H9 (cell line): Measurements from ENCODE around the gene RIT2. TPM values are rescaled to one million over a fixed set of nuclear protein-coding genes. Genes with fewer than 3 reads are reported as not detected.

Source experiments
- DNase-seq: peaks from one replicate; pipeline ENCODE4 v3.0.0-alpha.2; 2017
- H2AFZ ChIP-seq: one replicate; pipeline ENCODE4 v1.6.1; 2013; ENCODE audit warnings: mild to moderate bottlenecking, low read length, control low read depth, moderate library complexity
- H2AK5ac ChIP-seq: 2 replicates; pipeline ENCODE4 v1.6.1; 2013; ENCODE audit warnings: low read length, control low read depth, mixed read lengths; ENCODE audit not compliant: insufficient read length
- H2BK120ac ChIP-seq: one replicate; pipeline ENCODE4 v1.6.1; 2013; ENCODE audit warnings: low read depth, mild to moderate bottlenecking, low read length, control low read depth, inconsistent platforms; ENCODE audit not compliant: poor library complexity, severe bottlenecking
- H2BK12ac ChIP-seq: 2 replicates; pipeline ENCODE4 v1.6.1; 2013; ENCODE audit warnings: low read length, control low read depth, mixed read lengths, low read depth; ENCODE audit not compliant: insufficient read length
- H2BK15ac ChIP-seq: 2 replicates; pipeline ENCODE4 v1.6.1; 2013; ENCODE audit warnings: low read depth, low read length, control low read depth
- H2BK20ac ChIP-seq: one replicate; pipeline ENCODE4 v1.6.1; 2013; ENCODE audit warnings: low read depth, mild to moderate bottlenecking, low read length, control low read depth, inconsistent platforms; ENCODE audit not compliant: poor library complexity, severe bottlenecking
- H2BK5ac ChIP-seq: 2 replicates; pipeline ENCODE4 v1.6.1; 2013; ENCODE audit warnings: low read length, control low read depth, mixed read lengths; ENCODE audit not compliant: insufficient read length
- H3K14ac ChIP-seq: 2 replicates; pipeline ENCODE4 v1.6.1; 2013; ENCODE audit warnings: low read length, control low read depth; ENCODE audit not compliant: insufficient read depth
- H3K18ac ChIP-seq: 2 replicates; pipeline ENCODE4 v1.6.1; 2013; ENCODE audit warnings: low read depth, mild to moderate bottlenecking, mixed read lengths, low read length, control low read depth; ENCODE audit not compliant: insufficient read length
- H3K23ac ChIP-seq: 2 replicates; pipeline ENCODE4 v1.6.1; 2013; ENCODE audit warnings: low read length, control low read depth, mixed read lengths, low read depth; ENCODE audit not compliant: insufficient read length
- H3K23me2 ChIP-seq: 2 replicates; pipeline ENCODE4 v1.6.1; 2013; ENCODE audit warnings: low read depth, mild to moderate bottlenecking, mixed read lengths, low read length, control low read depth; ENCODE audit not compliant: insufficient read length, poor library complexity, severe bottlenecking
- H3K27ac ChIP-seq: 2 replicates; pipeline ENCODE4 v1.5.1; 2013; ENCODE audit warnings: low read length, control low read depth, mixed read lengths, low read depth; ENCODE audit not compliant: insufficient read length
- H3K27me3 ChIP-seq: 2 replicates; pipeline ENCODE4 v1.6.1; 2013; ENCODE audit warnings: low read length, control low read depth, inconsistent platforms; ENCODE audit not compliant: insufficient read depth
- H3K4ac ChIP-seq: 2 replicates; pipeline ENCODE4 v1.6.1; 2013; ENCODE audit warnings: low read depth, mild to moderate bottlenecking, control low read depth, inconsistent platforms, low read length, moderate library complexity
- H3K4me1 ChIP-seq: 2 replicates; pipeline ENCODE4 v1.6.1; 2013; ENCODE audit warnings: low read length, control low read depth, inconsistent platforms; ENCODE audit not compliant: insufficient read depth
- H3K4me2 ChIP-seq: 2 replicates; pipeline ENCODE4 v1.6.1; 2013; ENCODE audit warnings: low read length, control low read depth, mixed read lengths; ENCODE audit not compliant: insufficient read length, insufficient read depth
- H3K56ac ChIP-seq: 2 replicates; pipeline ENCODE4 v1.6.1; 2013; ENCODE audit warnings: low read depth, mild to moderate bottlenecking, mixed read lengths, low read length, control low read depth; ENCODE audit not compliant: insufficient read length
- H3K79me1 ChIP-seq: 2 replicates; pipeline ENCODE4 v1.6.1; 2013; ENCODE audit warnings: low read depth, mild to moderate bottlenecking, moderate library complexity, low read length, control low read depth, inconsistent platforms; ENCODE audit not compliant: insufficient read depth, poor library complexity, severe bottlenecking
- H3K79me2 ChIP-seq: 2 replicates; pipeline ENCODE4 v1.6.1; 2013; ENCODE audit warnings: low read length, control low read depth, inconsistent platforms; ENCODE audit not compliant: insufficient read depth
- H3K9ac ChIP-seq: 2 replicates; pipeline ENCODE4 v1.6.1; 2013; ENCODE audit warnings: low read length, control low read depth, mixed read lengths; ENCODE audit not compliant: insufficient read length; ENCODE audit errors: extremely low read depth
- H3K9me3 ChIP-seq: one replicate; pipeline ENCODE4 v1.6.1; 2013; ENCODE audit warnings: low read depth, low read length, inconsistent platforms; ENCODE audit not compliant: control insufficient read depth
- H3T11ph ChIP-seq: one replicate; pipeline ENCODE4 v1.6.1; 2013; ENCODE audit warnings: mild to moderate bottlenecking, low read length, control low read depth, inconsistent platforms
- H4K20me1 ChIP-seq: one replicate; pipeline ENCODE4 v1.6.1; 2013; ENCODE audit not compliant: control insufficient read depth, insufficient read length, insufficient read depth
- H4K5ac ChIP-seq: 2 replicates; pipeline ENCODE4 v1.6.1; 2013; ENCODE audit warnings: low read depth, mild to moderate bottlenecking, mixed read lengths, low read length, control low read depth; ENCODE audit not compliant: insufficient read length
- H4K8ac ChIP-seq: replicated peaks from 2 replicates; pipeline ENCODE4 v1.6.1; 2013; ENCODE audit warnings: low read length, control low read depth, mixed read lengths, low read depth; ENCODE audit not compliant: insufficient read length
- H4K91ac ChIP-seq: 2 replicates; pipeline ENCODE4 v1.6.1; 2013; ENCODE audit warnings: low read depth, mild to moderate bottlenecking, moderate library complexity, mixed read lengths, low read length, control low read depth; ENCODE audit not compliant: insufficient read length
- H3K27ac Mint-ChIP-seq, 3 experiments: 2 replicates in 2 of 3; 3 replicates in 1 of 3; pipeline ENCODE4 v1.8.0; 2020 to 2021; ENCODE audit warnings: mixed read lengths in 3 of 3, mild to moderate bottlenecking in 1 of 3, moderate library complexity in 1 of 3
- H3K27me3 Mint-ChIP-seq: 2 replicates; pipeline ENCODE4 v1.8.0; 2021; ENCODE audit warnings: low read depth, mild to moderate bottlenecking, moderate library complexity, mixed read lengths
- H3K36me3 Mint-ChIP-seq, 3 experiments: 2 replicates in 2 of 3; 3 replicates in 1 of 3; pipeline ENCODE4 v1.8.0; 2020 to 2021; ENCODE audit warnings: low read depth in 3 of 3, mixed read lengths in 3 of 3; ENCODE audit not compliant: insufficient read depth in 1 of 3
- H3K4me1 Mint-ChIP-seq, 2 experiments: 2 replicates each; pipeline ENCODE4 v1.8.0; 2020; ENCODE audit warnings: mixed read lengths in 2 of 2
- H3K4me3 Mint-ChIP-seq, 2 experiments: 2 replicates in 1 of 2; 3 replicates in 1 of 2; pipeline ENCODE4 v1.8.0; 2020 to 2021; ENCODE audit warnings: mild to moderate bottlenecking in 2 of 2, mixed read lengths in 2 of 2, moderate library complexity in 1 of 2
- H3K9me3 Mint-ChIP-seq, 2 experiments: 2 replicates in 1 of 2; 3 replicates in 1 of 2; pipeline ENCODE4 v1.8.0; 2020; ENCODE audit warnings: mild to moderate bottlenecking in 2 of 2, mixed read lengths in 2 of 2, moderate library complexity in 1 of 2
- WGBS: extraction: QIAGEN DNeasy Blood & Tissue Kit; methylation state at CpG from one replicate; pipeline ENCODE4 v1.1.7; 2013; ENCODE audit warnings: missing lambda C conversion rate, low lambda C conversion rate, mixed read lengths; ENCODE audit not compliant: insufficient read length; ENCODE audit errors: extremely low coverage; 5-methylcytosine and 5-hydroxymethylcytosine counted together
- total RNA-seq: library from RNA; stranded (reverse); gene quantifications from 2 replicates; pipeline ENCODE4 v1.2.1, GENCODE V29; 2021
- TF ChIP-seq, protein P1 (sequence below): fragments of 200-600 bp; sonication (generic); conservative IDR thresholded peaks from 3 replicates; pipeline ENCODE4 v1.8.0; 2021; ENCODE audit warnings: antibody characterized with exemption, mild to moderate bottlenecking

Gene RIT2
- total RNA-seq, 1 experiment from 2014 or later: 1.2 TPM

DNA sequence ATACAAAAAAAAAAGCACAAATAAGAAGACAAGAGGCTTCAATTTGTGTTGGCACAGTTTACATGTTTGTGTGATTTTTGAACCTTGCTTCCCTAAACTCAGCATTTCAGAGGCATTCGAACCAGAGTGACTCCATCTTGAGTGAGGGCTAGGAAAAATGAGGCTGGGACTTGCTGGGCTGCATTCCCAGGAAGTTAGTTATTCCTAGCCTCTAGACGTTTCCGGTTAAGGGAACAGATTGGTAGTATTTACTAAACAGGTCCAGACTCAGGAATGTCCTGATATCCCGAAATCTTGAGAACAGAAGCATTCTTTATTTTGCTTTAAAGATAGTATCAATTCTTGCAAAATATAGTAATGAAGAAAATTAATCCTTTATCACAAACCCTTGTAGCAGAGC, 46.7 kb downstream of the RIT2 start:
- Histone ChIP-seq H3K23me2 (no peaks in the 10 kb centered on the region), H3K4ac (no peak overlapping the region), H3K4me1 (peaks cover 2% of the 10 kb centered on the region; the same call in 1 of the 2 replicates), H2BK15ac (no peak overlapping the region), H3K27me3 (no peaks in the 10 kb centered on the region), H3K9me3 (no peaks in the 10 kb centered on the region), H2BK20ac (no peak overlapping the region), H2AFZ (no peak overlapping the region), H3K18ac (no peak overlapping the region), H3K79me1 (no peaks in the 10 kb centered on the region), H4K8ac (no peak overlapping the region), H2AK5ac (no peak overlapping the region), H3T11ph (no peak overlapping the region), H3K9ac (no peak overlapping the region), H4K20me1 (no peaks in the 10 kb centered on the region), H2BK12ac (no peak overlapping the region), H3K79me2 (no peaks in the 10 kb centered on the region), H4K5ac (no peak overlapping the region), H3K4me2 (no peak overlapping the region), H4K91ac (no peak overlapping the region), H2BK5ac (no peak overlapping the region), H3K14ac (no peak overlapping the region), H2BK120ac (no peak overlapping the region), H3K56ac (no peak overlapping the region), H3K27ac (no peak overlapping the region), H3K23ac (no peak overlapping the region)
- no CpG with 5 or more reads among the region's 4 CpGs for WGBS
- Mint-ChIP-seq H3K4me1 (peaks cover 19 to 20% of the 10 kb centered on the region in 2 experiments), H3K27me3 (no peaks in the 10 kb centered on the region), H3K27ac (no peak overlapping the region; a peak in 1 of 7 replicates), H3K9me3 (no peaks in the 10 kb centered on the region), H3K36me3 (peaks cover 0 to 4% (median 0%) of the 10 kb centered on the region in 3 experiments; a peak in 2 of 7 replicates), H3K4me3 (no peak overlapping the region)
- TF ChIP-seq, protein P1, sequence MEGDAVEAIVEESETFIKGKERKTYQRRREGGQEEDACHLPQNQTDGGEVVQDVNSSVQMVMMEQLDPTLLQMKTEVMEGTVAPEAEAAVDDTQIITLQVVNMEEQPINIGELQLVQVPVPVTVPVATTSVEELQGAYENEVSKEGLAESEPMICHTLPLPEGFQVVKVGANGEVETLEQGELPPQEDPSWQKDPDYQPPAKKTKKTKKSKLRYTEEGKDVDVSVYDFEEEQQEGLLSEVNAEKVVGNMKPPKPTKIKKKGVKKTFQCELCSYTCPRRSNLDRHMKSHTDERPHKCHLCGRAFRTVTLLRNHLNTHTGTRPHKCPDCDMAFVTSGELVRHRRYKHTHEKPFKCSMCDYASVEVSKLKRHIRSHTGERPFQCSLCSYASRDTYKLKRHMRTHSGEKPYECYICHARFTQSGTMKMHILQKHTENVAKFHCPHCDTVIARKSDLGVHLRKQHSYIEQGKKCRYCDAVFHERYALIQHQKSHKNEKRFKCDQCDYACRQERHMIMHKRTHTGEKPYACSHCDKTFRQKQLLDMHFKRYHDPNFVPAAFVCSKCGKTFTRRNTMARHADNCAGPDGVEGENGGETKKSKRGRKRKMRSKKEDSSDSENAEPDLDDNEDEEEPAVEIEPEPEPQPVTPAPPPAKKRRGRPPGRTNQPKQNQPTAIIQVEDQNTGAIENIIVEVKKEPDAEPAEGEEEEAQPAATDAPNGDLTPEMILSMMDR: no peak
- DNase-seq: no peak
